Heart left ventricle (tissue), 13 donors: ENCODE data around the gene CHIA.

Experiments
- POLR2A ChIP-seq, 2 donors: fragments of 450-650 bp; IDR thresholded peaks; one replicate each; pipeline ENCODE4 v1.6.1; 2017; ENCODE audit warnings: antibody characterized with exemption in 2 of 2, mild to moderate bottlenecking in 2 of 2, moderate library complexity in 2 of 2
- TF ChIP-seq, protein P1 (sequence below), 12 donors: fragments of 200-600 bp; sonication (generic) in 4 of 12; IDR thresholded peaks; one replicate each; pipeline versions ENCODE4 v1.5.0 to v1.8.0; 2018 to 2022; ENCODE audit warnings: antibody characterized with exemption in 12 of 12, mild to moderate bottlenecking in 5 of 12
- donor health status: ischemic (EF 13 %, LVEDD 7.1; RV severe dilation, severe dysfunction).
- donor health status: DM: no; HTN: yes; CAD: no.
- donor health status: DM: no; HTN: no; CAD: no.
- donor health status: ischemic (EF 25% LVEDD 6.9; RV normal size, moderate dysfunction).
- donor health status: ischemic (EF 25% LVEDD 5.7; RV mildly dilated, moderate dysfunction).
- donor health status: ischemic (EF 35%, LVEDD 5.7; RV mildly dilated, moderate dysfunction).
- donor health status: nonischemic (EF 11% LVEDD 7.7; RV severe dilation, severe dysfunction).
- donor health status: DM: yes; HTN: yes; CAD: no.
- donor health status: PGD.
- donor health status: ischemic (EF 29% LVEDD 5.4; RV normal size, mild dysfunction).
- donor health status: nonischemic (EF 23%, LVEDD 6.1; RV moderate dilation, normal function).

DNA sequence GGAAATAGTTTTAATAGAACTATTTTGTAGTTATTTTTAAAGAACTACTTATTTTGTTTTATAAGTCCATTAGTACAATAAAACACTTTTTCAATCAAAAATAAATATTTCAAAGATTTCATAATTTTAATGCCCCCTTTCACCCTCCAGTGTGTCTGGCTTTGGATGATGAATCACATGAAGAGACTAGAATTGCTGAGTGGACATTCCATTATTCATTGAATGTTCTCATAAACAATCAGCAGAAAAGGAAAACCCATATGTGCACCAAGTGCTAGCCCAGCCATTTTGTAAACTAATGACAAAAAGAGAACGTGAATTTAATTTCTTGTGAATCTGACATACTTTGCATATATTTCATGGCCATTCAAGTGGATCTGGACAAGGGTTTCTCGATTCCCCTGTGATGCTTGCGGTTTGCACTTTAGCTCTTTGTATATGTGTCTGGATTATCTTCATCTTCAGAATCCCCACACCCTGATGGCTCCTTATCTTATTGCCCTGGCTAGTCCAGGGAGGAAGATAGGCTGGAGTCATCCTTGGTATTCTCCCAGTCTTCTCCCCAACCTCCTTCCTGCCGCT is 20.7 kb upstream of the CHIA start:
- TF ChIP-seq, protein P1, sequence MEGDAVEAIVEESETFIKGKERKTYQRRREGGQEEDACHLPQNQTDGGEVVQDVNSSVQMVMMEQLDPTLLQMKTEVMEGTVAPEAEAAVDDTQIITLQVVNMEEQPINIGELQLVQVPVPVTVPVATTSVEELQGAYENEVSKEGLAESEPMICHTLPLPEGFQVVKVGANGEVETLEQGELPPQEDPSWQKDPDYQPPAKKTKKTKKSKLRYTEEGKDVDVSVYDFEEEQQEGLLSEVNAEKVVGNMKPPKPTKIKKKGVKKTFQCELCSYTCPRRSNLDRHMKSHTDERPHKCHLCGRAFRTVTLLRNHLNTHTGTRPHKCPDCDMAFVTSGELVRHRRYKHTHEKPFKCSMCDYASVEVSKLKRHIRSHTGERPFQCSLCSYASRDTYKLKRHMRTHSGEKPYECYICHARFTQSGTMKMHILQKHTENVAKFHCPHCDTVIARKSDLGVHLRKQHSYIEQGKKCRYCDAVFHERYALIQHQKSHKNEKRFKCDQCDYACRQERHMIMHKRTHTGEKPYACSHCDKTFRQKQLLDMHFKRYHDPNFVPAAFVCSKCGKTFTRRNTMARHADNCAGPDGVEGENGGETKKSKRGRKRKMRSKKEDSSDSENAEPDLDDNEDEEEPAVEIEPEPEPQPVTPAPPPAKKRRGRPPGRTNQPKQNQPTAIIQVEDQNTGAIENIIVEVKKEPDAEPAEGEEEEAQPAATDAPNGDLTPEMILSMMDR (IDR thresholded peaks at IDR 0.05): no peak
- TF ChIP-seq POLR2A (IDR thresholded peaks at IDR 0.05): no peak
